Stimulated activated CD8-positive, alpha-beta memory T cell treated with anti-CD3 and anti-CD28 coated beads, Interleukin-15, amount 100 ng/mL, for 24 hours (primary cell): ENCODE results near the gene SLC38A3.

Experiments
- DNase-seq: peaks from one replicate; pipeline ENCODE4 v3.0.0-alpha.2; 2020; ENCODE audit warnings: low read depth

Gene SLC38A3

DNA sequence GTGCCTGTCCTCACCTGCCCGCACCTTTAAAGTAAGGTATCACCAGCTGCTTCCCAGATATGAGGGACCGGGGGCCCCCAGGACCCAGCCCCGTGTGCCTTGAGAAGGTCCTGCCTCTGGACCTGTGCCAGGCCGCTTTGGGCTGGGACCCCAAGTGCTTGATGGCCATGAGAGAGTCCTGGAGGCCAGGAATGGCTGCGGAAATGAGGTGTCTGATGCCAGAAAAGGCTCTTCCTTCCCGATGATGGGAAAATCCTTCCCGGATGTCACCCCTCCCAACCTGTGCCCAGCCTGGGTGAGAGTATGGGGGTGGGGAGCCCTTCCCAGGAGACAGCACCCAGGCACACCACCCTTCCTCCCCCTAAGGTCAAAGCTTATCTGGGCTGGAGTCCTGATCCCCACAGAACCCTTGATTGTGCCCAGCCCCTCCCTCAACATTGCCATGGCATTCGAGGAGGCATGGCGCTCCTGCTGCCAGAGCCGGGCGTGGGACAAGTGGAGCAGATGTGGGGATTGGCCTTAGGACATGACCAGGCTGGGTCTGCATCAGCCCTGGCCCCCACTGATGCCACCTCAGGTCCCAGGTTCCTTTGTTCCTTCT is 35.7 kb upstream of the SLC38A3 start:
- no peak for DNase-seq

DNA sequence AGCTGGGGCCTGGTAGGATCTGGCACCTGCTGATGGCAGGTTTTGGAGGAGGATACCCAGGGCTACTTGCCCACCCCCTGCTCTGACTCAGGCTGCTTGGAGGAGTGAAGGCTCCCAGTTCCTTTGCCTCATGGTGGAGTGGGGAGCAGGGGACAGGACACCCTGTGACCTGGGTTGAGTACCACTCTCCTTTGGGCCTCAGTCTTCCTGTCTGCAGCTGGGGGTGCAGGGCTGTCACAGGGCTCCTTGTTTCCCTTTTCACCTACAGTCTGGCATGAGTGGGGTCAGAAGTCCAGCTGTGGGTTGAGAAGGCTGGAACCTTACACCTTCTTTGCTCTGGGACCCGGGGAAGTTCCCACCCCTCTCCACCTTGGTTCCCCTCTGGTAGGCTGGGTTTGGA is 35.2 kb upstream of the SLC38A3 start:
- DNase-seq, result no peak

DNA sequence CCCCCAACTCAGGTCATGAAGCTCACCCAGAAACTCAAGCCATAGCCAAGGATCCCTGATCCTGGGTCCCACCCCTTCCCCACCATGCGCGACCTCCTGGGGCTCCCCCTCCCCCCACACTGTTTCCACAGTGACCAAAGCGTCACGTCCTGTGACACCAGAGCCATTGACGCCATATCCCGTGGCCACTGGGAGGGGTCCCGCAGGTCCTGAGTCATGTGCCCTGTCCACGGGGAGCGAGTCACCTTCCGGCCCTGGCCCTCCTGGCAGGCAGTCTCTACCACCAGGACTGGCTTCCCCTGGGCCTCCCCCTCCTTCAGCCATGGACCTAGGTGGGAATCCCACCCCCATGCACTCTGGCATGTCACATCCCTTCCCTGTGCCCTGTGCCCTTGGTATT is 34.4 kb upstream of the SLC38A3 start:
- no peak for DNase-seq

DNA sequence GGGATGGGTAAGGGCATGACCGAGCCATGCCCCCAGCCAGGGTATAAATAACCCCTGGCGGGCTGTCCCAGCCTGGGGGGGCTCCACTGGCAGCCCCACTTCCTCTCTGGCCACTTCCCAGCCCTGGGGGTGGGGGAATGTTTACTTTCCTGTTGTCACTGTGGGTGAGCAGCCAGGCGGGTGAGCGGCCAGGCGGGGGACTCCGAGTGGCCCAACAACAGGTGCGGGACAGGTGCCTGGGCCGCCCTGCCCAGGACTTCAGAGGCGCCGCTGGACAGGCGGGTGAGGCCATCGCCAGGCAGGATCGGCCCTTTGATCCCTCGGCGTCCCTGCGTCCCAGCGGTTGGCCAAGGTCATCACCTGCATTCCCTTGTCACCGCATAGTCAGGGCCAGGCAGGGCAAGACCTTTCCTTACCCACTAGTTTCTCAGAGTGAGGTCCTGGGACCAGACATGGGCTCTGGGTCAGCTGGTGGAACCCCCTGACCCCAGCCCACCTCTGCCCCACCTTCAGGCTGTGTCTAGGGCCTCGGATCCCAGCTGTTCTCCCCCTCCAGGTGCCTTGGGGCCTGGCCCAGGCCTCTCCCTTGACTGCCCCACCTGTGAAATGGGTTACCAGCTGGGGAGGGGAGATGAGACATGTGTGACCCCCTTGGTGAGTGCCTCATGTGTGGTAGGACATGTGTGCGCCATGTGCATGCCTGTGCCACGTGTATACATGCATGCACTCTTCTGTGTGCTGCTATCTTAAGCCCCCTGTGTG is 33.4 kb upstream of the SLC38A3 start:
- no peak for DNase-seq

DNA sequence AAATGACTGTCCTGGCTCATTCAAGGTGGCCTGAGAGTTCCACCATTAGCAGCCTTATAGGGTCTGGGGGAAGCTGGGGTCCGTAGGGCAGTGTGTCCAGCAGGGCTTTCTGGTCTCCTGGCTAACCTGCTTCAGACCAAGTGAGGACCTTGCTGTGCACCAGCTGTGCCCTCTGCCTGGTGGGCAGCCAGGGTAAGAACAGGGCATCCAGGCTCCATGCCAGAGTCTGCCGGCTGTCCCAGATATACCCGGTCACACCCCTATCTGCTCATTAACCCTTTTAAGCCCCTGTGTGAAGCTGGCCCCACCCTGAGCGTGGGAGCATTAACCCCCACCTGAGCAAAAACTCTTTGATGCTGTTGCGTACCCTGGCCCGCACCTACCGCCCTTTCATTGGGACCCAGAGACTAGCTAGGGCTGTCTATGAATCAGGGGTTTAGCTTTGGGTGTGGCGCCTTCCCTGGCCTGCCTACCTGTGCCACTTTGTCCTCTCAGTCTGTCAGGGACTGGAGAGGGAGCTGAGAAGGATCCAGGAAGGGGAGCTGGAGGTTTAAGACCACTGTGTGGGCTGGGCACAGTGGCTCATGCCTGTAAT is 32.3 kb upstream of the SLC38A3 start:
- DNase-seq, result no peak

DNA sequence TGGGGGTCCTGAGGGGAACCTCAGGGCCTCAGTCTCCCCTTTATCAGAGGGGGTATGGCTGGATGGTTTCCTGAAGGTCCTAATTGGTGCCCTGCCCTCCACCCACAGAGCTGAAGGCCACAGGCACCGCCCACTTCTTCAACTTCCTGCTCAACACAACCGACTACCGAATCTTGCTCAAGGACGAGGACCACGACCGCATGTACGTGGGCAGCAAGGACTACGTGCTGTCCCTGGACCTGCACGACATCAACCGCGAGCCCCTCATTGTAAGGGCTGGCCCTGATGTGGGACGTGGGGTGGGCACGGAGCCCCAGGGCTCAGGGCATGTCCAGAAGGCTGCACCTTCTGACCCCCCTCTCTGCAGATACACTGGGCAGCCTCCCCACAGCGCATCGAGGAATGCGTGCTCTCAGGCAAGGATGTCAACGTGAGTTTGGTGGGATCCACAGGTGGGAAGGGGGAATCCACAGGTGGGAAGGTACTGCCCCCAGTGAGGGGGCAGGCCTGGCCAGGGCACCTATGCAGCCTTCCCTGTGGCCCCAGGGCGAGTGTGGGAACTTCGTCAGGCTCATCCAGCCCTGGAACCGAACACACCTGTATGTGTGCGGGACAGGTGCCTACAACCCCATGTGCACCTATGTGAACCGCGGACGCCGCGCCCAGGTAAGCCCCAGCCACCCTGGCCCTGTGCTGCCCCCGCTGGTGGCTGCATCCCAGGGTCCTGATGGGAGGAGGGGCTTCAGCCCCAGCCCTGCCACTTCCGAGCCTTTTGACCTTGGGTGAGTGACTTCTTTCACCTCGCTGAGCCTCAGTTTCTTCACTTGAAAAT is 31.2 kb upstream of the SLC38A3 start:
- DNase-seq, result no peak

DNA sequence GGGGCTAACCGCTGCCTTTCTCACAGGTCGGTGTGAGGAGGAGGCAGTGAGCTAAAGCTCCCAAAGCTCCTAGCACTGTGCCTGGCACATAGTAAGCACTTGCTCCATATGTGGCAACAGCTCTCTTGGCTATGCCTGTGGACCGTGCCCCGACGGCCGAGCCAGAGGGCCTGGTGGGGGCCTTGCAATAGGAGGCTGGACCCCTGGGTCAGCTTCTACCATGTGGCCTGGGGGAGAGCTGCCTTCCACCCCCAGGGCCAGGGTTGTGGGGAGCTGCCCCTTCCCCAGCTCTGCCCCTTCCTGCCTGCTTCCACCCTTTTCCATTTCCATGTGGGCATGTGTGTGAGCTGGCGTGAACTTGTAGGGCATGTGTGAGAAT is 30.6 kb upstream of the SLC38A3 start:
- no peak for DNase-seq

DNA sequence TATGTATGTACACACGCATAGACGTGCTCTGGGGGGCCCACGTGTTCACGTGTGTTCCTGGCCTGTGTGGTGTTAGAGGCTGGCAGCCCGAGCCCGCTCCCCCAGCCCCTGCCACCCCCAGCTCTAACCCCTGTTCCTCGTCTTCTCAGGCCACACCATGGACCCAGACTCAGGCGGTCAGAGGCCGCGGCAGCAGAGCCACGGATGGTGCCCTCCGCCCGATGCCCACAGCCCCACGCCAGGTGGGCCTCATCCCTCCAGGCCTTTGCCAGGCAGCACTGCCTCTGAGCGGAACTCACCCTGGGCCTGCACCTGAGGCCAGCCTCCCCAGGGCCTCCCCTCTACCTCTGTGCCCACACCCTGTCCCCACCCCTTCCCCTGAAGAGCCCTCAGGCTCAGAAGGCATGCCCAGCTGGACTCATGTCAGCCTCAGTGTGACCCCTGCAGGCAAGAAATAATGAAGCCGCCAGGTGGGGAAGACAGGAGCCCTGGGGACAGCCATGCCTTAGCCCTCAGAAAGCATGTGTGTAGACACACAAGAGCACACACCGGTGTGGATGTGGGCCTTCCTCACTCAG is 30.0 kb upstream of the SLC38A3 start:
- no peak for DNase-seq

DNA sequence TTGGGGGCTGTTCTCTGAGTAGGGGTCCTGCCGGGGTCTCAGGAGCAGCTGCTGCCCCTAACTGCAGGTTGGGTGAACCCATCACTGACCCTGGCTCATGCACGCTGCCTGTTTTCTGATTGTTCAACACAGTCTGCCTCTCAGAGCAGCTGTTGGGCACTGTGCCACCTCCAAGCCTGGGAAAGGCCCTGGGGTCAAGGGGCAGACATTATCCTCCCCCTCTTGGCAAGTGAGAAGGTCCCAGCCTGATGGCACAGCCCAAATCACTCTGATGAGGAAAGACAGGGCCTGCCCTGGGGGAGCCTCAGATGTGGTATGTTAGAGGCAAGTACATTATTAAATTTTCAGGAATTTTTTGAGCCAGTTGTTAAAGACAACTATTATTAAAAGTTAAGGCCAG is 27.7 kb upstream of the SLC38A3 start:
- no peak for DNase-seq

DNA sequence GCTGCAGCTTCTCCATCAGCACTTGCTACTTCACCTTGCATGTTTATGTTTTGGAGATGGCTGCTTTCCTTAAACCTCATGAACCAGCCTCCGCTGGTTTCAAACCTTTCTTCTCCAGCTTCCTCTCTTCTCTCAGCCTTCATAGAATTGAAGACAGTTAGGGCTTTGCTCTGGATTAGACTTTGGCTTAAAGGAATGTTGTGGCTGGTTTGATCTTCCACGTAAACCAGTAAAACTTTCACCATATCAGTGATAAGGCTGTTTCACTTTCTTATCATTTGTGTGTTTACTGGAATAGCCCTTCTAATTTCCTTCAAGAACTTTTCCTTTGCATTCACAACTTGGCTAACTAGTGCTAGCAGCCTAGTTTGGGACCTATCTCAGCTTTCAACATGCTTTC is 25.4 kb upstream of the SLC38A3 start:
- no peak for DNase-seq

DNA sequence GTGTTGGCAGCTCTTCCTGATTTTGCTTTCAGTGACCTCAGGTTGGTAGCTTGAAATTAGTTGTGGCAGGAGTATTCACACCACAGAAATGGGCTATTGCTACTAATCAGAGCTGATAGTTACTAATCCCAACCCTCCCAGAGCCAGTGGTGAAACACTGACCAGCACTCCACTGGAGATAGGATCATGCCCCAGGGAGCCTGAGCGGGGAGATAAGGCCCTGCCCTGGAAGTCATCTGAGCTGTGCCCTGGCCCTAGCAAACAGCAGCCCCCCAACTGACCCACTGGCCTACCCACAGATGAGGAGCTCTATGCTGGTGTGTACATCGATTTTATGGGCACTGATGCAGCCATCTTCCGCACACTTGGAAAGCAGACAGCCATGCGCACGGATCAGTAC is 23.1 kb upstream of the SLC38A3 start:
- no peak for DNase-seq

DNA sequence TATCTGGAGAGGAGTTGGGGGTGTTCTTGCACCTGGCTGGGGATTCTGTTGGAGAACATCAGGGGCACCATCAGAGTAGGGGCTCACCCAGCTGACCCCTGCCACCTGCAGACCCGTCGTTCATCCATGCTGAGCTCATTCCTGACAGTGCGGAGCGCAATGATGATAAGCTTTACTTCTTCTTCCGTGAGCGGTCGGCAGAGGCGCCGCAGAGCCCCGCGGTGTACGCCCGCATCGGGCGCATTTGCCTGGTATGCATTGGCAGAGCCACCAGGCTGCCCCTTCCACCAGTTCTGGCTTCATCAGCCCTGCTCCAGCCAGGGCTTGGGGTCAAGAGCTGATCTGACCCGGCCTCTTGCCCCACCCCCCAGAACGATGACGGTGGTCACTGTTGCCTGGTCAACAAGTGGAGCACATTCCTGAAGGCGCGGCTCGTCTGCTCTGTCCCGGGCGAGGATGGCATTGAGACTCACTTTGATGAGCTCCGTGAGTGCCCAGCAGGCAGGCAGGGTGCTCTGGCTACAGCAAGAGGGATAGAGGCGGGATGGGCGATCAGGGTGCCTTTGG is 22.5 kb upstream of the SLC38A3 start:
- DNase-seq, result no peak

DNA sequence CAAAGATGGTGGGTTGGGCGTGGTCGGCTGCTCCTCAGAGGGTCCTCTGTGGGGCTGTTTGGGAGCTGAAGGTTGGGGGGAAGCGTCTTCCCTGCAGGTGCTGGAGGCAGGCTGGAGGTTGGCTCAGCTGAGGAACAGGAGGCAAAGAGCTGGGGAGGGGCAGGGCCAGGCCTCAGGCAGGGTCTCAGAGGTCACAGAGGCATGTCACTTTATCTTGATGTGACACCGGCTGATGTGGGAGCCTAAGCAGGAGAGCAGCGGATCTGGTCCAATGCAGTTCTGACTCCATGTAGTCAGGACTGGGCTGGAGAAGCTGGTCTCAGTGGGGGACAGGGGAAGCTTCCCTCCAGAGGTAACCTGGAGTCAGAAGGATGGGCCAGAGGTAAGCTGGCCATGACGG is 21.3 kb upstream of the SLC38A3 start:
- DNase-seq, result no peak

DNA sequence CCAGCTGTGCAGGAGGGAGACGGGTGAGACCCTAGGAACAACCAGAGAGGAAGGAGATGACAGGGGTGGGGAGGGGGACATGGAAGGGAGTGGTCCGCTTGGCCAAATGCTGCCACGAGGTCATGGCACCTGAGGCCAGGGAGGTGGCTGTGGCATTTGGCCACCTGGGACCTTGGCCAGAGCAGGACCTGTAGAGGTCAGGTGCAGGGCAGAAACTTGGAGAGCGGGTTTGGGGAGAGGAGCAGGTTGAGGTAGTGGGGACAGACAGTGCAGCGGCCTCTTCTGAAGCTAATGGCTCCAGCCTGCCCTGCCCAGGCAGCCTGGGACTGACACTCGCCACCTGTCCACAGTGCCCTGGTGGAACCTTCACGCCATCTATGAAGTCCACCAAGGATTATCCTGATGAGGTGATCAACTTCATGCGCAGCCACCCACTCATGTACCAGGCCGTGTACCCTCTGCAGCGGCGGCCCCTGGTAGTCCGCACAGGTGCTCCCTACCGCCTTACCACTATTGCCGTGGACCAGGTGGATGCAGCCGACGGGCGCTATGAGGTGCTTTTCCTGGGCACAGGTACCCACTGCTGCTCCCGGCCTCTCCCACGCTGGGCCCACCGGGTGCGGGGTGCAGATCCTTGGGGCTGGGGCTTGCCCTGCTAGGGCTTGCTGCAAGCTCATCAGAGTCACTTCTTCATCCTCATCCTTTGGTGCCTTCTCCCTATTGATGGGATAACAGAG is 20.7 kb upstream of the SLC38A3 start:
- DNase-seq, result no peak

DNA sequence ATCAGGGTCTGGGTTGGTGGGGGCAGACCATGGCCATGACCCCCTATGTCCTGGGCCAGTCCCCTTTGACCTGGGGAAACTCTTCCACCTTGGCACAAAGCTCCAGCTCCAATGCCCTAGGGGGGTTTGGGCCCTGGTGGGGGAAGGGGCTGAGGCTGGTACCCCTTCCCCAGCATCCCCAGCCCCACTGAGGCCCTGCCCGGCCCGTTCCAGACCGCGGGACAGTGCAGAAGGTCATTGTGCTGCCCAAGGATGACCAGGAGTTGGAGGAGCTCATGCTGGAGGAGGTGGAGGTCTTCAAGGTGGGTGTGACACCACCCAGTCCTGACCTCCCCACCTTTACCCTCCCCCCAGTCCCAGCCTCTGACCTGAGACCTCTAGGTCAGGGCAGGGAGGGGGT is 19.8 kb upstream of the SLC38A3 start:
- DNase-seq, result no peak

DNA sequence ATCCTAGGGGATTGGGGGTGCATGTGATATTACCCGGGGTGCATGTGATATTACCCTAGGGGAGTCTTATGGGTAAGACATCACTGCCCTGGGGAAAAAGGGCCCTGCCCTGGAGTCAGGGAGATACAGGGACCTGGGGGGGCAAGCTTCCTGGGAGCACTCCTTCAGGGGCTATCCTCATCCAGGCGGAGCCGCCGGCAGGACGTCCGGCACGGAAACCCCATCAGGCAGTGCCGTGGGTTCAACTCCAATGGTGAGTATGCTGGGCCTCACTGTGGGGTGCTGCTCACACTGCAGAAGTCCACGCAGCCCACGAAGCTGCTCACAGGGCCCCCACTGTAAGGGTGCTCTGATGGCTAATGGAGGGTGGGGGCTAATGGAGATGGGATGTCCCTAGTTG is 19.0 kb upstream of the SLC38A3 start:
- no peak for DNase-seq

DNA sequence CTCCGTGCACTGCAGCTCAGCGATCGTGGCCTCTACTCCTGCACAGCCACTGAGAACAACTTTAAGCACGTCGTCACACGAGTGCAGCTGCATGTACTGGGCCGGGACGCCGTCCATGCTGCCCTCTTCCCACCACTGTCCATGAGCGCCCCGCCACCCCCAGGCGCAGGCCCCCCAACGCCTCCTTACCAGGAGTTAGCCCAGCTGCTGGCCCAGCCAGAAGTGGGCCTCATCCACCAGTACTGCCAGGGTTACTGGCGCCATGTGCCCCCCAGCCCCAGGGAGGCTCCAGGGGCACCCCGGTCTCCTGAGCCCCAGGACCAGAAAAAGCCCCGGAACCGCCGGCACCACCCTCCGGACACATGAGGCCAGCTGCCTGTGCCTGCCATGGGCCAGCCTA is 17.3 kb upstream of the SLC38A3 start:
- no peak for DNase-seq

DNA sequence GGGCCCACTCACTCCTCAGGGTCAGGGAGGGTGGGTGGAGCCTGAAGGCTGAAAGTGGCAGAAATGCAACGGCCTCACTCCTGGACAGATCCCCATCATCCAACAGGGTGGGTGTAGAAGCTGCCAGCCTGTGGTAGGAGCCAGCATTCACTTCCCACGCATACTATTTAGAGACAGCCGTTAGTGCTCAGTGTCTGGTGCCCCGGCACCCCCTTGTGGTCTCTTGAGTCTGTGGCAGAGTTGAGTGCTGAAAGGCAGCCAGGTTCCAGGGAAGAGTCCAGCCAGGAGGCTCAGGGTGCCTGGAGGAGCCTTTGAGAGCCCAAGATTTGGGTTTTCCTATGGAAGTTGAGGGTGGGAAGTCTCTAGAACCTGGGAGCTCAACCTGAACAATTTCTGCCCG is 15.8 kb upstream of the SLC38A3 start:
- DNase-seq, result no peak

DNA sequence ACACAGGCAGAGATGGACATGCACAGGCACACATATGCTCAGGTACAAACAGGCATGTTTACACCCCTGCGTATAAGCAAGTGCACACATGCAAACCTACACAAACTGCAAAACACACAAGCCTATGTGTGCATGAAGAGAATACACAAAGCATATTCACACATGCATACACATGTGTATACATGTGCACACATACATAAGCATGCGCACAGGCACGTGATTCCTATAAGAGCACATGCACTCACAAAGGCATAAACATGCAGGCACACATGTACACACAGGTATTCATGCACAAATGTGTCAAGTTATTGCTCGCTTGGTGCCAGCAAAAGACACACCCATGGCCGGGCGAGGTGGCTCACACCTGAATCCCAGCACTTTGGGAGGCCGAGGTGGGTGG is 15.1 kb upstream of the SLC38A3 start:
- no peak for DNase-seq

DNA sequence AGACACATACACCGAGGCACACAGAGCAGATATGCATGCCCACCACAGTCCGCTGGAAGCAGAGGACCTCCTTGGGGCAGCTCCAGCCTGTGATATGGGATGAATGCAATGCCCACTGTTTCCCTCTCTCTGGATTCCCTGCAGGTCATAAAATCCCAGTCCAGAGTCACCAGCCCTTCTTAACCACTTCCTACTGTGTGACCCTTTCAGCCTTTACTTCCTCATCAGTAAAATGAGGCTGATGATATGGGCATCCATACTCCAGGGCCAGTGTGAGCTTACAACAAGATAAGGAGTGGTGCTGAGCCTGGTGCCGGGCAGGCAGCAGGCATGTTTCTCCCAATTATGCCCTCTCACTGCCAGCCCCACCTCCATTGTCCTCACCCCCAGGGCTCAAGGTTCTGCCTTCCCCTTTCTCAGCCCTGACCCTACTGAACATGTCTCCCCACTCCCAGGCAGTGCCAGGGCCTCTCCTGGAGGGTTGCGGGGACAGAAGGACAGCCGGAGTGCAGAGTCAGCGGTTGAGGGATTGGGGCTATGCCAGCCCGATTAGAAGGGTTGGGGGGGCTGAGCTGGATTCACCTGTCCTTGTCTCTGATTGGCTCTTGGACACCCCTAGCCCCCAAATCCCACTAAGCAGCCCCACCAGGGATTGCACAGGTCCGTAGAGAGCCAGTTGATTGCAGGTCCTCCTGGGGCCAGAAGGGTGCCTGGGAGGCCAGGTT is 14.0 kb upstream of the SLC38A3 start, which contains the start of gene GNAT1:
Gene GNAT1 (plus strand): TSS at position 675 of the 725 bp plus-strand sequence. CDS start 116 bp downstream, outside the sequence.
- DNase-seq, result no peak

DNA sequence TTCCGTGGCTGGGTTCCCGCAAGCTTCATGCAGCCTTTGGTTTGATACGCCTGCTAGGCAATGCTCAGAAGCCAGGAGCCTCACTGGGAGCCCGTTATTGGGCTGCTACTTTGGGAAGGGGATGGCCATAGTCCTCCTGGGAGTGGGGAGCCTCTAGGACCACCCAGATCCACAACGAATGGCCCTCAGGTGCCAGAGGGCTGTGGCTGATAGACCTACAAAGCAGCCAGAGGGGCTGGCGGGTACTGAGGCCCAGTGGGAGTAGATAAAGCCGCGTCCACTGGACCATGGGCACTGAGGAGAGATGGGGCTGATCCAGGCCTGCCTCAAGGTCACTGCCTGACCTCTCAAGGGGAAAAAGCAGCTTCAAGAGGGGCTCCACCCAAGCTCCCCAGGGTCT is 12.9 kb upstream of the SLC38A3 start:
- no peak for DNase-seq
